HG02943 (cell line): ENCODE results near the gene TBC1D24.

Experiments
- ATAC-seq: cut with Tn5 transposase; IDR thresholded peaks from one replicate; pipeline ENCODE4 v1.9.1; 2021; ENCODE audit warnings: mild to moderate bottlenecking, low read depth, moderate library complexity; ENCODE audit not compliant: unreplicated experiment

The TBC1D24 gene

GRCh38 chr16:2497695-2498484 is 23.0 kb downstream of the TBC1D24 start:
- ATAC-seq, result no peak

- no peak for ATAC-seq
Measured at GRCh38 chr16:2498531-2499253, 23.8 kb downstream of the TBC1D24 start.

- ATAC-seq, result no peak
Measured at GRCh38 chr16:2499454-2499853, 24.5 kb downstream of the TBC1D24 start.

- no peak for ATAC-seq
Measured at GRCh38 chr16:2499890-2500429, 25.0 kb downstream of the TBC1D24 start.

- ATAC-seq, result no peak
Measured at GRCh38 chr16:2500430-2500917, 25.5 kb downstream of the TBC1D24 start.

- no peak for ATAC-seq
Measured at GRCh38 chr16:2500918-2501750, 26.2 kb downstream of the TBC1D24 start.

GRCh38 chr16:2501946-2502895 is 27.3 kb downstream of the TBC1D24 start:
- ATAC-seq, result no peak

- ATAC-seq, result no peak
Measured at GRCh38 chr16:2505695-2506094, 30.8 kb downstream of the TBC1D24 start.

GRCh38 chr16:2507052-2507659 is 32.2 kb downstream of the TBC1D24 start:
- no peak for ATAC-seq

GRCh38 chr16:2507665-2508064 is 32.7 kb downstream of the TBC1D24 start:
- ATAC-seq, result no peak

- no peak for ATAC-seq
Measured at GRCh38 chr16:2508722-2509400, 33.9 kb downstream of the TBC1D24 start.

- no peak for ATAC-seq
Measured at GRCh38 chr16:2511128-2511800, 36.3 kb downstream of the TBC1D24 start.

- no peak for ATAC-seq
Measured at GRCh38 chr16:2511996-2512734, 37.2 kb downstream of the TBC1D24 start.

- peak; percentile 4 for ATAC-seq
Measured at GRCh38 chr16:2512735-2513404, 37.9 kb downstream of the TBC1D24 start.

- ATAC-seq, result peak; percentile 65
Measured at GRCh38 chr16:2513405-2514332, 38.7 kb downstream of the TBC1D24 start, which contains the start of gene ATP6V0C. ATP6V0C (plus strand) TSS chr16:2513952; CDS start chr16:2514104, 152 bp downstream.
